SJCRH30 (cell line): ENCODE data around the gene LAPTM5. TPM values are rescaled to one million over a fixed set of nuclear protein-coding genes. Genes with fewer than 3 reads are reported as not detected.

Experiments
- DNase-seq, 2 experiments: peaks; one replicate each; pipeline ENCODE4 v3.0.0-alpha.2; 2015 to 2020
- H3K27ac ChIP-seq: fragments of 250-450 bp; sonication (Bioruptor Pico); 2 replicates; pipeline ENCODE4 v1.5.1; 2020; ENCODE audit warnings: mild to moderate bottlenecking, moderate library complexity
- H3K27me3 ChIP-seq: fragments of 250-450 bp; sonication (Bioruptor Pico); 2 replicates; pipeline ENCODE4 v1.5.1; 2020; ENCODE audit warnings: mild to moderate bottlenecking, moderate library complexity
- H3K36me3 ChIP-seq: fragments of 250-450 bp; sonication (Bioruptor Pico); 2 replicates; pipeline ENCODE4 v1.5.1; 2020; ENCODE audit warnings: mild to moderate bottlenecking, moderate library complexity
- H3K4me1 ChIP-seq: fragments of 250-450 bp; sonication (Bioruptor Pico); 2 replicates; pipeline ENCODE4 v1.5.1; 2020; ENCODE audit warnings: mild to moderate bottlenecking, moderate library complexity
- H3K4me3 ChIP-seq: fragments of 250-450 bp; sonication (Bioruptor Pico); 2 replicates; pipeline ENCODE4 v1.5.1; 2020; ENCODE audit warnings: mild to moderate bottlenecking, moderate library complexity
- H3K9me3 ChIP-seq: fragments of 250-450 bp; sonication (Bioruptor Pico); replicated peaks from 2 replicates; pipeline ENCODE4 v1.5.1; 2020; ENCODE audit warnings: mild to moderate bottlenecking, moderate library complexity
- total RNA-seq: library from RNA; depleted of rRNA; stranded (reverse); fragments of >200 nt; shearing (Covaris generic); gene quantifications from 2 replicates; pipeline ENCODE4 v1.2.3, GENCODE V29; 2014

The LAPTM5 gene
- total RNA-seq, 1 experiment from 2014 or later = 34.9 TPM

- no peak for DNase-seq
- H3K4me3 ChIP-seq = no peak overlapping the region
- H3K4me1 ChIP-seq = peaks cover 8% of the 10 kb centered on the region; the same call in 1 of the 2 replicates
- no peaks in the 10 kb centered on the region for H3K36me3 ChIP-seq
- H3K9me3 ChIP-seq = no peaks in the 10 kb centered on the region
- no peaks in the 10 kb centered on the region for H3K27me3 ChIP-seq
- no peak overlapping the region for H3K27ac ChIP-seq
Measured at GRCh38 chr1:30721812-30722537, 35.6 kb downstream of the LAPTM5 start.

- H3K36me3 ChIP-seq = no peaks in the 10 kb centered on the region
- H3K27me3 ChIP-seq = no peaks in the 10 kb centered on the region
- H3K27ac ChIP-seq = no peak overlapping the region
- H3K4me1 ChIP-seq = peaks cover 3% of the 10 kb centered on the region; the same call in 1 of the 2 replicates
- no peak overlapping the region for H3K4me3 ChIP-seq
- H3K9me3 ChIP-seq = no peaks in the 10 kb centered on the region
- DNase-seq = no peak
Measured at GRCh38 chr1:30721341-30721793, 36.2 kb downstream of the LAPTM5 start.

- Histone ChIP-seq H3K4me1 (no peaks in the 10 kb centered on the region), H3K9me3 (peaks cover 1% of the 10 kb centered on the region; the same call in 1 of the 2 replicates), H3K36me3 (no peaks in the 10 kb centered on the region), H3K4me3 (no peak overlapping the region), H3K27ac (no peak overlapping the region), H3K27me3 (no peaks in the 10 kb centered on the region)
- DNase-seq = no peak
Measured at GRCh38 chr1:30720271-30721223, 37.0 kb downstream of the LAPTM5 start.

- DNase-seq = peak in 1 of 2 experiments; percentile 95
- H3K27ac ChIP-seq = peak overlapping the region; percentile 85; the same call in 1 of the 2 replicates
- peak overlapping the region; percentile 62 for H3K4me3 ChIP-seq
- no peaks in the 10 kb centered on the region for H3K36me3 ChIP-seq
- H3K27me3 ChIP-seq = no peaks in the 10 kb centered on the region
- peaks cover 3% of the 10 kb centered on the region; the same call in 1 of the 2 replicates for H3K9me3 ChIP-seq
- no peaks in the 10 kb centered on the region for H3K4me1 ChIP-seq
Measured at GRCh38 chr1:30719406-30720270, 37.9 kb downstream of the LAPTM5 start.

- DNase-seq = peak; percentile 83 to 98
- no peaks in the 10 kb centered on the region for H3K4me1 ChIP-seq
- peak overlapping the region; percentile 85 for H3K27ac ChIP-seq
- no peaks in the 10 kb centered on the region for H3K27me3 ChIP-seq
- H3K4me3 ChIP-seq = peak overlapping the region; percentile 62
- H3K36me3 ChIP-seq = no peaks in the 10 kb centered on the region
- peaks cover 3% of the 10 kb centered on the region; the same call in 1 of the 2 replicates for H3K9me3 ChIP-seq
Measured at GRCh38 chr1:30718636-30719405, 38.8 kb downstream of the LAPTM5 start.

GRCh38 chr1:30718091-30718635 is 39.4 kb downstream of the LAPTM5 start:
- H3K4me1 ChIP-seq = peaks cover 5% of the 10 kb centered on the region; the same call in 1 of the 2 replicates
- H3K27me3 ChIP-seq = no peaks in the 10 kb centered on the region
- H3K9me3 ChIP-seq = peaks cover 3% of the 10 kb centered on the region; the same call in 1 of the 2 replicates
- DNase-seq = peak; percentile 100
- peak overlapping the region; percentile 54 for H3K4me3 ChIP-seq
- H3K36me3 ChIP-seq = no peaks in the 10 kb centered on the region
- H3K27ac ChIP-seq = peak overlapping the region; percentile 17; the same call in 1 of the 2 replicates

- Histone ChIP-seq H3K27ac (no peak overlapping the region), H3K36me3 (no peaks in the 10 kb centered on the region), H3K27me3 (no peaks in the 10 kb centered on the region), H3K9me3 (peaks cover 3% of the 10 kb centered on the region; the same call in 1 of the 2 replicates), H3K4me3 (no peak overlapping the region), H3K4me1 (peaks cover 10% of the 10 kb centered on the region; the same call in 1 of the 2 replicates)
- DNase-seq = no peak
Measured at GRCh38 chr1:30716646-30717045, 40.9 kb downstream of the LAPTM5 start.

GRCh38 chr1:30715886-30716285 is 41.7 kb downstream of the LAPTM5 start:
- Histone ChIP-seq H3K4me3 (no peak overlapping the region), H3K27me3 (no peaks in the 10 kb centered on the region), H3K4me1 (peaks cover 10% of the 10 kb centered on the region; the same call in 1 of the 2 replicates), H3K9me3 (peaks cover 3% of the 10 kb centered on the region; the same call in 1 of the 2 replicates), H3K36me3 (no peaks in the 10 kb centered on the region), H3K27ac (no peak overlapping the region)
- DNase-seq = no peak

GRCh38 chr1:30715216-30715615 is 42.4 kb downstream of the LAPTM5 start:
- DNase-seq = peak; percentile 47 to 63
- Histone ChIP-seq H3K27me3 (no peaks in the 10 kb centered on the region), H3K4me3 (no peak overlapping the region), H3K9me3 (peaks cover 3% of the 10 kb centered on the region; the same call in 1 of the 2 replicates), H3K36me3 (no peaks in the 10 kb centered on the region), H3K27ac (no peak overlapping the region), H3K4me1 (peaks cover 10% of the 10 kb centered on the region; the same call in 1 of the 2 replicates)

GRCh38 chr1:30714536-30715090 is 43.0 kb downstream of the LAPTM5 start:
- Histone ChIP-seq H3K9me3 (peaks cover 3% of the 10 kb centered on the region; the same call in 1 of the 2 replicates), H3K27me3 (no peaks in the 10 kb centered on the region), H3K27ac (no peak overlapping the region), H3K4me1 (peaks cover 10% of the 10 kb centered on the region; the same call in 1 of the 2 replicates), H3K4me3 (no peak overlapping the region), H3K36me3 (no peaks in the 10 kb centered on the region)
- DNase-seq = no peak

- no peak for DNase-seq
- H3K36me3 ChIP-seq = no peaks in the 10 kb centered on the region
- no peaks in the 10 kb centered on the region for H3K27me3 ChIP-seq
- H3K4me1 ChIP-seq = peaks cover 10% of the 10 kb centered on the region; the same call in 1 of the 2 replicates
- H3K4me3 ChIP-seq = no peak overlapping the region
- H3K27ac ChIP-seq = no peak overlapping the region
- H3K9me3 ChIP-seq = peaks cover 3% of the 10 kb centered on the region; the same call in 1 of the 2 replicates
Measured at GRCh38 chr1:30714025-30714424, 43.5 kb downstream of the LAPTM5 start.

- peaks cover 3% of the 10 kb centered on the region; the same call in 1 of the 2 replicates for H3K9me3 ChIP-seq
- no peaks in the 10 kb centered on the region for H3K36me3 ChIP-seq
- peak; percentile 57 to 58 for DNase-seq
- peaks cover 10% of the 10 kb centered on the region; the same call in 1 of the 2 replicates for H3K4me1 ChIP-seq
- no peaks in the 10 kb centered on the region for H3K27me3 ChIP-seq
- H3K4me3 ChIP-seq = no peak overlapping the region
- no peak overlapping the region for H3K27ac ChIP-seq
Measured at GRCh38 chr1:30713311-30713710, 44.3 kb downstream of the LAPTM5 start.

GRCh38 chr1:30712583-30712982 is 45.0 kb downstream of the LAPTM5 start:
- H3K9me3 ChIP-seq = peaks cover 3% of the 10 kb centered on the region; the same call in 1 of the 2 replicates
- H3K27ac ChIP-seq = no peak overlapping the region
- H3K36me3 ChIP-seq = no peaks in the 10 kb centered on the region
- no peaks in the 10 kb centered on the region for H3K27me3 ChIP-seq
- no peak for DNase-seq
- H3K4me3 ChIP-seq = no peak overlapping the region
- H3K4me1 ChIP-seq = peaks cover 14% of the 10 kb centered on the region
